Adipocyte (in vitro differentiated cells): Measurements from ENCODE around the gene TBC1D4.

Experiments used
- DNase-seq: peaks from one replicate; pipeline ENCODE4 v3.0.0-alpha.2; 2015; ENCODE audit warnings: low read depth
- H3K27me3 ChIP-seq: replicated peaks from 2 replicates; pipeline ENCODE4 v1.7.0; 2013; ENCODE audit warnings: mild to moderate bottlenecking, low read length, moderate library complexity; ENCODE audit not compliant: control insufficient read depth, insufficient read depth
- H3K36me3 ChIP-seq: 2 replicates; pipeline ENCODE4 v1.7.0; 2013; ENCODE audit warnings: low read length, mild to moderate bottlenecking, moderate library complexity; ENCODE audit not compliant: control insufficient read depth, insufficient read depth, severe bottlenecking
- H3K4me1 ChIP-seq: 2 replicates; pipeline ENCODE4 v1.7.0; 2013; ENCODE audit warnings: mild to moderate bottlenecking, low read length, moderate library complexity; ENCODE audit not compliant: control insufficient read depth, insufficient read depth
- H3K4me3 ChIP-seq: 2 replicates; pipeline ENCODE4 v1.7.0; 2013; ENCODE audit warnings: mild to moderate bottlenecking, low read length, moderate library complexity
- H3K9ac ChIP-seq: 2 replicates; pipeline ENCODE4 v1.7.0; 2013; ENCODE audit warnings: mild to moderate bottlenecking, low read length, moderate library complexity
- H3K9me3 ChIP-seq: 2 replicates; pipeline ENCODE4 v1.7.0; 2013; ENCODE audit warnings: mild to moderate bottlenecking, low read length, moderate library complexity; ENCODE audit not compliant: control insufficient read depth

Gene TBC1D4

DNA sequence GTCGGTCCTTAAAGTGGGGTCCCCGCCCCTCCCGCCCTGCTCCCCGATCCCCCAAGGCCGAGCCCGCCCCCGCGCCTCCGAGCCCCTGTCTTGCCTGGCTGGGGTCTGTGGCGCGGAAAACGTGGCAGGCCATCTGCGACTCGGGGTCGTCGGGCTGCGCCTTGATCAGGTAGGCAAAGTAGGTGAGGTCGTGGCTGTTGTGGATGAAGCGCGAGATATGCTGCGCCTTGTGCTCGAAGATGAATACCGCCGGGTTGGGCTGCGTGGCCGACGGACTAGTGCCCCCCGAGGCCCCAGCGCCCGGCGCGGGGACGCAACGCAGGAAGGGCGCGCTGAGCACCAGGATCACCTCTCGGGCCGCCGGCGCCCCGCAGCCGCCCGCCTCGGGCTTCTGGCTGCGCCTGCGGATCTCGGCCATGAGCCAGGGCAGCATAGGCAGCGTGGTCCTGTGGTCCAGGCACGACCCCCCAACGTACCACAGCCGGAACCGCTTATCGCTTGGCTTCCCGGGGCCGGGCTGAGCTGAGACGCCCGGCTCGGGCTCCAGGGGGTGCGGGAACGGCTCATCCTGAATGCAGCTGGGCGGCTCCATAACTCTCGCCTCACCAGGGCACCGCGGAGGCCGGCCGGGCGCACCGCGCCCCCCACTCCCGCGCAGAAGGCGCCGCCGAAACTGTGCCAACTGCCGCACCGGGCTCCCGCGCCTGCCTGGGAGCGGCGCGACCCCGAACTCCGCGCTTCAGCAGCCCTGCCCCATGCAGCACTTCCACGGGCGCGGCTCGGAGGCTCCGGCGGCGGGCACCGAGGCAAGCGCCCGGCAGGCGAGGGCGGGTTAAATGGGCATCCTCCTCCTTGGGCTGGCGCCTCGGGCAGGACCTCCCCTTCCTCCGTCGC is 546 bp downstream of the TBC1D4 start:
- Histone ChIP-seq H3K9me3 (no peaks in the 10 kb centered on the region), H3K27me3 (no peaks in the 10 kb centered on the region), H3K9ac (peak overlapping the region; percentile 85), H3K4me1 (peaks cover 17% of the 10 kb centered on the region), H3K4me3 (peak overlapping the region; percentile 83), H3K36me3 (no peaks in the 10 kb centered on the region)
- DNase-seq, result peak; percentile 63

DNA sequence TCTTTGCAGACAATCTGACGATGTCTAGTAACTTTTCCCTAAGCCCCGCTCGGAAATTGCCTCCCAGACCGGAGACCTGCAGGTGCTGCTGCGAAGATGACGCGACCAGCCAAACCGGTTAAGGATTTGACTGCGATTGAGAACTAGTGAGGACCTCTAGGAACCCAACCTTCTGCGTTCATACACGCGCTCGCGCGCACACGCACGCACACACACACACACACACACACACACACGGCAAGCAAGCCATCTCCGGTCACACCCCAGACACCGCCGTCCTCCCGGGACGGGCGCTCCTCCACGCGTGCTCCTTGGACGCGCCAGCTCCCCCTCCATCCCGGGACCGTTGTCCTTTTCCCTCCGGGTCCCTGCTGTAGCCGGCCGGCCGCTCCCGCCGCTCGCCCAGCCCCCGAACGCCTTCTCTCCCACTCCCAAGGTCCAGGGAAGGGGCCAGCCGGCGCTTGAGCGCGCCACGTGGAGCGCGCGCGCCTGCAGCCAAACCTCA is 1.2 kb downstream of the TBC1D4 start:
- Histone ChIP-seq H3K36me3 (no peaks in the 10 kb centered on the region), H3K27me3 (no peaks in the 10 kb centered on the region), H3K4me1 (peaks cover 11% of the 10 kb centered on the region), H3K4me3 (peak overlapping the region; percentile 83), H3K9ac (peak overlapping the region; percentile 85), H3K9me3 (no peaks in the 10 kb centered on the region)
- DNase-seq, result peak; percentile 63

DNA sequence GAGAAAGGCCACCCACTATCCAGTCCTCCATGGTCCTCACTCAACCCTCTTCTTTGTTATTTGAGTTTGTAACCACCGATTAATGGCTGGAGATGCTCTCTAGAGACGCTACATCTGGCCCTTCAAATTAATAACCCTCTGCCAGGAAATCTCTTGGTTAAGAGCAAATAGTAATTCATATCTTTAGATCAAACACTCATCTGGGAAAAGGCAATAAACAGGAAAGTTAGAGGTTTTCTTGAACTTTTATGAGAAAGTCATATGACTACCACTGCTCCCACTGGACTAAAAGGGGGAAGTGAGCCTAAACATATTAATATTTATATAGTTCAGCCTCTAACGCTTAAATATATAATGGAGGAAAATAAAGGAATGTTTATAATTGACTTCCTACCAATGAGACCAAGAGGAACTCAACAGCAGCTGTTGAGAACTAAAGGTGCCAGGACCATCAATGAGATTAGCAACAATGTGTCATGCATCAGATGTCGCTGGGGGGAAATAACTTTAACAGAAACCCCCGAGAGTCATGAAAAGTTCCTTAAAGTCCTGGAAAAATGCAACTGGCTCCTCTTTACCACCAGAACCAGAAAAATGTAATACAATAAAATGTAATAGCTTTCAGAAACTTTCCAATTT is 2.7 kb downstream of the TBC1D4 start:
- H3K9ac ChIP-seq, result no peak overlapping the region
- no peaks in the 10 kb centered on the region for H3K9me3 ChIP-seq
- H3K36me3 ChIP-seq, result no peaks in the 10 kb centered on the region
- no peak for DNase-seq
- H3K4me3 ChIP-seq, result peak overlapping the region; percentile 83
- no peaks in the 10 kb centered on the region for H3K27me3 ChIP-seq
- peaks cover 11% of the 10 kb centered on the region for H3K4me1 ChIP-seq

DNA sequence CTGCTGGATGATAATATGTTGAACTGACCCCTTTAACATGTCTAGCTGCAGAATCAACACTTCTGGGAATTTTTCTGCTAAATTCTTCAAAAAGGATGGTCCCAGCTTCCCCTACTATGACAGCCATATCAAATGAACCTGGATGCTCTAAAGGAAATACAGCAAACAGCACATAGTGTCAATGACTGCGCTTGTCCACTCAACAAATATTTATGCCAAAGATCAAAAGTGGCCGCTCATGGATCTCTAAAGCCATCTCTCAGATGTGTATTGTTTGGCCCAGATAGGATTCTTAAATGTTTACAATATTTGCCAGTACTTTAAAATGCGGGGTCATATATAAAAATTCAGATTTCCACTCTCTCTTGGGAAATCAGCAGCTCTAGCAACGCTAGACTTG is 3.3 kb downstream of the TBC1D4 start:
- Histone ChIP-seq H3K9ac (no peak overlapping the region), H3K27me3 (no peaks in the 10 kb centered on the region), H3K4me3 (peak overlapping the region; percentile 83), H3K4me1 (peaks cover 12% of the 10 kb centered on the region), H3K36me3 (no peaks in the 10 kb centered on the region), H3K9me3 (no peaks in the 10 kb centered on the region)
- no peak for DNase-seq

DNA sequence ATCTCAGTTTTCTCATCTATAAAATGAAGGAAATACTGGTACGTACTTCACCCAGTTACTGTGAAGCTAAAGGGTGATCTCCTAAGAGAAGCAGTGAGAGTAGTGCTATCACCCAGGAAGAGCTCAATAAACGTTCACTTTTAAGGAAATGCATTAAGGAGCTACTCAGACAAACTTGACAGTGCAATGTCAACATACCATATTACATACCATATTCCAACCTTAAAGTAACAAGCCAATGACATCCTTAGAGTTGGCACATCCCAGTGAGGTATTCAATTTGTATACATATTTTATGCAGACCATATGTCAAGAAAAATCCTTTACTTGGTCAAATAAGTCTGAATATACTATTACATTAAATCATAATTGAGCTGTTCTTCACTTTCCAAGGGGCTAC is 7.0 kb downstream of the TBC1D4 start:
- H3K27me3 ChIP-seq, result no peaks in the 10 kb centered on the region

DNA sequence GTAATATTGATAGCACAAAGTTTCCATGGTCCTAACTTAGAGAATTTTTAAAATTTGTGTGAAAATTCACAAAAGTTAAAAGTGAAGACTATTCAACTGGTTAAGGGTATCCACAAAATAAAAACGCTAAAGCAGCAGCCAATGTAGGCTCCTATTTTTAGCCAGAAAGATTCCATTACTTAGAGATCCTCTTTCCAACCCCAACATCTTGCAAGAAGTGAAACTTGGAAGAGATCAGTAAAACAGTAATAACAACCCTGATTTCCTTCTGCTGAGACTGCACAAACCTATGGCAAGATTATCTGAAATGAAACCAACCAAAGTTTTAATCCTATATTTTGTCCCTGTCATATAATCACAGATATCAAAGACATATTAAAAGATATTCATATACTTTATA is 8.5 kb downstream of the TBC1D4 start:
- no peaks in the 10 kb centered on the region for H3K9me3 ChIP-seq
- no peak for DNase-seq
- H3K27me3 ChIP-seq, result no peaks in the 10 kb centered on the region
- H3K36me3 ChIP-seq, result no peaks in the 10 kb centered on the region
- peak overlapping the region; percentile 8 for H3K4me3 ChIP-seq
- H3K4me1 ChIP-seq, result peaks cover 17% of the 10 kb centered on the region
- no peak overlapping the region for H3K9ac ChIP-seq

More for the DNA sequence above, 7.0 kb downstream of the TBC1D4 start:
- Histone ChIP-seq H3K4me1 (peaks cover 19% of the 10 kb centered on the region), H3K4me3 (no peak overlapping the region), H3K9me3 (no peaks in the 10 kb centered on the region), H3K36me3 (no peaks in the 10 kb centered on the region), H3K9ac (no peak overlapping the region)
- DNase-seq, result no peak

DNA sequence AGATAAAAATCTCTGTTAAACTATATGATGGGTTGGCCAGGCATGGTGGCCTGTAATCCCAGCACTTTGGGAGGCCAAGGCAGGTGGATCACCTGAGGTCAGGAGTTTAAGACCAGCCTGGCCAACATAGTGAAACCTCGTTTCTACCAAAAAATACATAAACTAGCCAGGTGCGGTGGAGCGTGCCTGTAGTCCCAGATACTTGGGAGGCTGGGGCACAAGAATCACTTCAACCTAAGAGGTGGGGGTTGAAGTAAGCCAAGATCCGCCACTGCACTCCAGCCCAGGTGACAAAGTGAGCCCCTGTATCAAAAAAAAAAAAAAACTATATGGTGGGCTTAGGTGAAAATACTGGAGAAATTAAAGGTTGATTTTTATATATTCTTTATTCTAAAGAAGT is 11.3 kb downstream of the TBC1D4 start:
- Histone ChIP-seq H3K9ac (no peak overlapping the region), H3K4me1 (peaks cover 27% of the 10 kb centered on the region), H3K36me3 (no peaks in the 10 kb centered on the region), H3K4me3 (no peak overlapping the region), H3K27me3 (no peaks in the 10 kb centered on the region), H3K9me3 (no peaks in the 10 kb centered on the region)
- DNase-seq, result no peak

DNA sequence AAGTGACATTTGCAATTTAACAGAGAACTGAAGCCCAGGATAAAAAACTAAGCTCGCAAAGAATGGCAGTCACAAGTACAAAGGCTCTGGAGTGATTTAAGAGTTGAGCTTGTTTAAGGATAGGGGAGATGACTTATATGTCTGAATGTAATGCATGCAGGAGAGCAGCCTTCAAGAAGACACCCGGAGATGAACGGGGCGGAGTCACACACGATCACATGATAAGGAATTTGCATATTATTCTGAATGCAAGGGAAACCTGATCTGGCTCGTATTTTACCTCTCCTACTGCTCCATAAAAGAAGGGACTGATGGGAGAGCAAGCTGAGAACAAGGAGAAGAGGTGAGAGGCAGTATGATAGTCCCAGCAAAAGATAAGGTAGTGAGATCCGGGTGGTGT is 12.9 kb downstream of the TBC1D4 start:
- H3K9ac ChIP-seq, result no peak overlapping the region
- H3K4me1 ChIP-seq, result peaks cover 27% of the 10 kb centered on the region
- H3K27me3 ChIP-seq, result no peaks in the 10 kb centered on the region
- H3K9me3 ChIP-seq, result no peaks in the 10 kb centered on the region
- H3K4me3 ChIP-seq, result no peak overlapping the region
- no peak for DNase-seq
- no peaks in the 10 kb centered on the region for H3K36me3 ChIP-seq

DNA sequence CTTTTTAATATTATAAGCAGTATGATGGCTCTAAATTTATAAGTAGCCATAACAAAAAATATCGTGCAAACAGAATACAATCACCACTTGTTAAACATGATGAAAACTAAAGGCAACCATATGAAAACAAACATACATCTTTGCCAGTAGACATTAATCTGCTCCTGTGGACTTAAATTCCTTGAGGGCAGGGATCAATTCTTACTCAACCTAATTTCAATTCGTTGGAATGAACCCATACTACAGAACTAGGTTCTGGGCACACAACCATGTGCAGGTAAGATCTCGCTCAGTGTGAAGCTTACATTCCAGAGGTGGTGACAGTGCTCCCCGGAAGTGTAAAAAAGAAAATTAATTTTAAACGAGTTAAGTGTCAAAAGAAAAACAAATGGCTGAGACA is 13.4 kb downstream of the TBC1D4 start:
- H3K4me3 ChIP-seq, result peak overlapping the region; percentile 68
- H3K36me3 ChIP-seq, result no peaks in the 10 kb centered on the region
- H3K27me3 ChIP-seq, result no peaks in the 10 kb centered on the region
- H3K9ac ChIP-seq, result peak overlapping the region; percentile 57
- no peaks in the 10 kb centered on the region for H3K9me3 ChIP-seq
- no peak for DNase-seq
- H3K4me1 ChIP-seq, result peaks cover 25% of the 10 kb centered on the region

DNA sequence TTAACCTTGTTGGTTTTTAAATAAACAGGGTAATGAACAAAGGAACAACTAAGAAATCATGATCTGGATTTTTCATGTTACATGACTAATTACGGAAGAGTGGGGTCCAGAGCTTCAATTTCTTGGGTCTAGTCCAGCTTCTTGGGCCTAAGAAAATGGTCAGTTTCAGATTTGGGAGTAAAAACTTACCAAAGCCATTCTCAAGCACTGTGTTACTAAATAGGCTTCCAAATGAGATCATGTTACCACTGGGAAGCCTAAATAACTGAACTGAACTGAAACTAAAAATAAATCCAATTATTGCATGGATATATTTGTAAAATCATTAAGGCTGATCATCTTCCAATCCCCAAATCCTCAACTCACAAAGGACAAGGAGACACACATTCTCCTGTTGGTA is 13.9 kb downstream of the TBC1D4 start:
- H3K9me3 ChIP-seq, result no peaks in the 10 kb centered on the region
- no peaks in the 10 kb centered on the region for H3K27me3 ChIP-seq
- DNase-seq, result peak; percentile 42
- H3K36me3 ChIP-seq, result no peaks in the 10 kb centered on the region
- H3K4me1 ChIP-seq, result peaks cover 20% of the 10 kb centered on the region
- peak overlapping the region; percentile 68 for H3K4me3 ChIP-seq
- H3K9ac ChIP-seq, result peak overlapping the region; percentile 57

DNA sequence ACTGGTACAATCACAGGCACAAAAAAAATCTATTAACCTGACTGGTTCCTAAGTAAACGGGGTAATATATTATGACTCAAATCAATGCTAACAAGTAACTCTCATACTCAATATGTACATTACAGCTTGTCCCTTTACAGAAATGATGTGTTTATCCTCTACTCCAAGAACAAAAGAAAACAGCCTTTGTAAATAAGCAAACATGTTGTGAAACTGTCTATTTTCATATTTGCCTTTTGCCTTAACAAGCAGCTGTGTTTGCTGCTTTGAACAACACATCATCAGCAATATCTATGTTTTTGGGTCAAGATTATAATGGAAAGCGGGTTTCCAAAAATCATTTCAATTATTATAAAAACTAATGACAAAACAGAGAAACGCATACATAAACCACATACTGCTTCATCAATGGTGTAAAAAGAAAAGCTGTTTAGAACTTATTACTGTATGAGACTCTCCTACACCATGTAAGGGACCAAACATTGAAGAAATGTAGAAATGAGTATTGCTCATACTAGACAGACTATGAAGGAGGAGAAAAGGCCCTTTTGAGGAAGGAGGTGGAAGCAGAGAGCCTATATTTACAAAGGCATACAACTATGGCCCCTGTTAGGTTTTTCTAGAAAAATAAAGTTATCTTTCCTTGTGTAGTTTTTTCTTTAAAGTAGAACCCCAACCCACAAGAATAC is 14.8 kb downstream of the TBC1D4 start:
- H3K4me1 ChIP-seq, result peaks cover 19% of the 10 kb centered on the region
- peak overlapping the region; percentile 68 for H3K4me3 ChIP-seq
- no peaks in the 10 kb centered on the region for H3K36me3 ChIP-seq
- H3K9me3 ChIP-seq, result no peaks in the 10 kb centered on the region
- DNase-seq, result no peak
- H3K9ac ChIP-seq, result peak overlapping the region; percentile 57
- H3K27me3 ChIP-seq, result no peaks in the 10 kb centered on the region
